Bronchial epithelial cell (primary cell): ENCODE measurements around the gene GALNT10. TPM values are rescaled to one million over a fixed set of nuclear protein-coding genes. Genes with fewer than 3 reads are reported as not detected.
A peak's percentile ranks its signal among the peaks of the same experiment; 100 is the strongest.

Source experiments
- DNase-seq: peaks from one replicate; pipeline ENCODE4 v3.0.0-alpha.2; 2010; ENCODE audit warnings: low read depth
- FAIRE-seq: peaks from 2 replicates; lab custom pipeline; 2011; peaks lifted over from hg19 to GRCh38; lab: Jason Lieb, UNC
- H3K27me3 ChIP-seq: 2 replicates; pipeline ENCODE4 v1.5.1; 2011; ENCODE audit warnings: low read length; ENCODE audit not compliant: control insufficient read depth, insufficient read depth
- H3K36me3 ChIP-seq: 2 replicates; pipeline ENCODE4 v1.5.1; 2011; ENCODE audit warnings: low read length; ENCODE audit not compliant: control insufficient read depth, insufficient read depth
- H3K4me3 ChIP-seq: 2 replicates; pipeline ENCODE4 v1.5.1; 2011; ENCODE audit warnings: mild to moderate bottlenecking, low read depth, low read length, control low read depth
- total RNA-seq: library from RNA; depleted of rRNA; stranded (reverse); fragments of >200 nt; gene quantifications from 2 replicates; pipeline ENCODE4 v1.2.1, GENCODE V29; 2014
- TF ChIP-seq, protein P1 (sequence below): IDR thresholded peaks from 2 replicates; pipeline ENCODE4 v1.5.1; 2011; ENCODE audit warnings: mild to moderate bottlenecking, moderate library complexity, low read length, control low read depth, inconsistent platforms; ENCODE audit not compliant: insufficient read depth, severe bottlenecking

Gene GALNT10
- total RNA-seq, 1 donor from 2014 or later: 3.9 TPM

DNA sequence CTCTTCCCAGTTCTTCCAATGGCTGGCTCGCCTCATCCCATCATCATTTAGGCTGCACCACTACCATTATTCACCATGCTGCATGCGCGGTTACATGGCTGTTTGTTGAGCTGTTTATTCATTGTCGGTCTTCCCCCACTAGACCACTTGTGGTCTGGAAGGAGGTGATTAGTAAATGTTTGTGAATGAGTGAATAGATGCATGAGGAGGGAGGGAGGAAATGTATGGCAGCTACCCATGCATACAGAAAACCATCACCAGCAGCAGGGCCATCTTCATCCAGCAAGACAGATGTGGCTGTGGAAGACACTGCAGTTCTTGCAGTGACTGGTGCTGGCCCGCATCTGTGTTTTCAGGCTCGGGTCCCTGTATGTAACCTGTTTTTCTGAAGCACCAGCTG, 141.9 kb downstream of the GALNT10 start:
- Histone ChIP-seq H3K36me3 (peaks cover 5% of the 10 kb centered on the region), H3K4me3 (no peak overlapping the region), H3K27me3 (no peaks in the 10 kb centered on the region)
- TF ChIP-seq, protein P1, sequence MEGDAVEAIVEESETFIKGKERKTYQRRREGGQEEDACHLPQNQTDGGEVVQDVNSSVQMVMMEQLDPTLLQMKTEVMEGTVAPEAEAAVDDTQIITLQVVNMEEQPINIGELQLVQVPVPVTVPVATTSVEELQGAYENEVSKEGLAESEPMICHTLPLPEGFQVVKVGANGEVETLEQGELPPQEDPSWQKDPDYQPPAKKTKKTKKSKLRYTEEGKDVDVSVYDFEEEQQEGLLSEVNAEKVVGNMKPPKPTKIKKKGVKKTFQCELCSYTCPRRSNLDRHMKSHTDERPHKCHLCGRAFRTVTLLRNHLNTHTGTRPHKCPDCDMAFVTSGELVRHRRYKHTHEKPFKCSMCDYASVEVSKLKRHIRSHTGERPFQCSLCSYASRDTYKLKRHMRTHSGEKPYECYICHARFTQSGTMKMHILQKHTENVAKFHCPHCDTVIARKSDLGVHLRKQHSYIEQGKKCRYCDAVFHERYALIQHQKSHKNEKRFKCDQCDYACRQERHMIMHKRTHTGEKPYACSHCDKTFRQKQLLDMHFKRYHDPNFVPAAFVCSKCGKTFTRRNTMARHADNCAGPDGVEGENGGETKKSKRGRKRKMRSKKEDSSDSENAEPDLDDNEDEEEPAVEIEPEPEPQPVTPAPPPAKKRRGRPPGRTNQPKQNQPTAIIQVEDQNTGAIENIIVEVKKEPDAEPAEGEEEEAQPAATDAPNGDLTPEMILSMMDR: no peak
- DNase-seq (no peak), FAIRE-seq (no peak)

DNA sequence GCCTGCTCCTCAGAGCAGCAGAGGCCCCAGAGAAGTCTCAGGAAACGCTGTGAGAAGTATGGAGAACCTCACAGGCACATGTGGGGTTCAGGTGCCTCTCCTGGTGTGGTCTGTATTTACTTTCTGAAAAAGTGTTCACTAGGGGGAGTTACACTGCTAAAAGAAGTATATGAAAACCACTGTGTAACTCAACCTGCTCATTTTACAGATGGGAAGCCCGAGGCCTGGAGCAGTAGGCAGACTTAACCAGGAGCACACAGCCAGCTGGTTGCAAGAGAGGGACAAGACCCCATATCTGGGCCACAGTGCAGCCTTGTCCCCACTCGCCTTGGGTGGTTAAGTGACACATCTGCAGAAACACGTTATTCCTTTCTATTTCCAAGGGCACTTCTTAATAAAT, 142.5 kb downstream of the GALNT10 start:
- TF ChIP-seq, protein P1: no peak
- no peak for FAIRE-seq
- DNase-seq: no peak

DNA sequence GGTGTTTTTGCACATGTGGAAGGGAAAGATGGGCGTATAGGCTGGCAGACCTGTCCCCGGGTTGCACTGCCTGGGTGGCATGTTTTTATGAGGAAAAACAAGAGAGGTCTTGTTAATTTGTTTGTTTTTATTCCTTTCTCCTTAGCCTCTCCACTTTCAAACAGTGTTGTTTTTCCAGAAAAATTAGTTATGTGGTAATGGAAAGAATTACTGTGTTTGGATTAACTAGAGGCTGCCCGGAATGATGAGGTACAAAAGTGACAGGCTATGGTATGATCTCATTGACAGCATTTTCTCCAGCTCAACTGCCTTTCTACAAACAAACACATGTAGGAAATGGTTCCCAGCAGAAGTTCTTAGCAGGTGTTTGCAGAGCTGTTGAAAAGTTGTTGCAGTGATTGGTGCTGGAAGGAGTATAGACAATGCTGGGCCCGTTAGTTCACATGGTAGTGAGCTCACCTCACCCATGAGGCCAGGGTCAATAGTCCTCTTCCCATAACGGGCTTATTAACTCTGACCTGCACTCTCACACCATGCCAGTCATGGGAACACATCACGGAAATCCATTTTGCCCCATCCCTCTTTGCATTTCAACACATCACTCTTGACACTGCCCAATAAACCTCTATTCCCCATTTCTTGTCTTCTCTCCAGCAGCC, 144.0 kb downstream of the GALNT10 start:
- TF ChIP-seq, protein P1: no peak
- Histone ChIP-seq H3K4me3 (no peak overlapping the region), H3K27me3 (no peaks in the 10 kb centered on the region), H3K36me3 (peaks cover 5% of the 10 kb centered on the region)
- FAIRE-seq (no peak), DNase-seq (no peak)

More for the DNA sequence above, 142.5 kb downstream of the GALNT10 start:
- H3K4me3 ChIP-seq: no peak overlapping the region
- peaks cover 5% of the 10 kb centered on the region for H3K36me3 ChIP-seq
- no peaks in the 10 kb centered on the region for H3K27me3 ChIP-seq

DNA sequence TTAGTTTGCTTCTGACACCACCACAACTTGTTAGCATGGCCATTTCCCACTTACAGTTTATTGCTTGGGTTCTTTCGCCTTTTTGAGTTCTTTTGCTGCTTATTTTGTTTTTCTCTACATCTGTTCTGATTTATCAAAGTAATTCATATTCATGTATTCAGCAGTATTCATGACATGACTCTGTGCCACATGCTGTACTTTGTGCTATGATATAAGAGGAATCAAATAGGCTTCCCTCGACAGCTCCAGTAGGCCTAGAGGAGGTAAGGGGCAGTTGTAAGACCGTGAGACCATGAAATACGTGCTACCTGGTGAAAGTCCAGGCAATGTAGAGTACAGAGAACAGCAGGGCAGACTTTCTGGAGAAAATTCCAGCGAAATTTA, 144.5 kb downstream of the GALNT10 start:
- peaks cover 5% of the 10 kb centered on the region for H3K36me3 ChIP-seq

DNA sequence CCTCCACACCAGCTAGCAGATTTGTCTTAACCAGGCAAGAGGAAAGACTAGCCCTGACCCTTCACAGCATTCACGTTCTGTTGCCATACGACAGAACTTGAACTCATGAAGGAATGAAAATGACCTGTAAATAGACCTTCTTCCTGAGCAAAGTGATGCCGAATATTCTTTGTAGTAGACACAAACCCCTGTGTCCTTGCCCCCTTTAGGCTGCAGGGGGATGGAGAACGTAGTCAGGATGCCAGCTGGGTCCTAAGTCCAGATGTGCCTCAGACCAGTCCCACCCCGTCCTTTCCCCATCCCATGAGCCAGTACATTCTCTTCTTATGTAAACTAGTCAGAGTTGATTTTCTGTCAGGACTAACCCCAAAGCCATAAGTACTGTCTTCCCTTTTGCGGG, 151.1 kb downstream of the GALNT10 start:
- Histone ChIP-seq H3K36me3 (peaks cover 1% of the 10 kb centered on the region), H3K27me3 (no peaks in the 10 kb centered on the region), H3K4me3 (no peak overlapping the region)
- FAIRE-seq: peak; percentile 62
- no peak for DNase-seq
- TF ChIP-seq, protein P1: no peak

More for the DNA sequence above, 144.5 kb downstream of the GALNT10 start:
- DNase-seq (no peak), FAIRE-seq (no peak)
- TF ChIP-seq, protein P1: no peak
- no peaks in the 10 kb centered on the region for H3K27me3 ChIP-seq
- H3K4me3 ChIP-seq: no peak overlapping the region

DNA sequence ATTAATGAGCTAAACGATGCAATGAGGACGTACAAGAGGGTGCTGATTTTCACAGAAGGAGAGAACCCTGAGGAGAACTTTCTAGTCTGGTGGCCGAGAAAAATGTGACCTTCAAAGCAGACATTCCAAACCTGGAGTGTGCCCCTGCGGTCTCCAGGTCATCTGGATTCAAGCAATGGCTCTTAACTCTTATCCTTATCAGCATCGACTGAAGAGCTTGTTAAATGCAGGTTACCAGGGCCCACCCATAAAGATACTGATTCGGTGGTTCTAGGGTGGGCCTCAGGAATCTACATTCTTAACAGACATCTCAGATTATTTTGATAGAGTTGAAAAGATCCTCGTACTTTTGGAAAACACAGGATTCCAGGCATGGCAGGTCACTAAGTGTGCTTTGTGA, 151.7 kb downstream of the GALNT10 start:
- DNase-seq: no peak
- Histone ChIP-seq H3K27me3 (no peaks in the 10 kb centered on the region), H3K36me3 (peaks cover 1% of the 10 kb centered on the region), H3K4me3 (no peak overlapping the region)
- TF ChIP-seq, protein P1: no peak
- FAIRE-seq: no peak
